IPS-20b (cell line): ENCODE data around the gene FBLN2.
"Not testable (repeated sequence)": the region's sequence is repeated elsewhere in the genome, so short reads cannot be mapped to it uniquely, and the experiment has no call there.

Experiments used
- H3K27ac ChIP-seq: one replicate; pipeline ENCODE4 v1.5.1; 2013; ENCODE audit warnings: low read length
- H3K27me3 ChIP-seq: 2 replicates; pipeline ENCODE4 v1.6.1; 2013; ENCODE audit warnings: mild to moderate bottlenecking, low read length, inconsistent platforms; ENCODE audit not compliant: insufficient read depth
- H3K36me3 ChIP-seq: 2 replicates; pipeline ENCODE4 v1.6.1; 2013; ENCODE audit warnings: low read depth, mild to moderate bottlenecking, inconsistent platforms, low read length, moderate library complexity; ENCODE audit not compliant: insufficient read depth
- H3K4me1 ChIP-seq: 2 replicates; pipeline ENCODE4 v1.6.1; 2013; ENCODE audit warnings: mild to moderate bottlenecking, control low read depth, inconsistent platforms, low read length, moderate library complexity; ENCODE audit not compliant: insufficient read depth
- H3K4me3 ChIP-seq: 2 replicates; pipeline ENCODE4 v1.5.1; 2013; ENCODE audit warnings: mild to moderate bottlenecking, low read length, inconsistent platforms
- H3K9ac ChIP-seq: 2 replicates; pipeline ENCODE4 v1.6.1; 2013; ENCODE audit warnings: low read depth, mild to moderate bottlenecking, inconsistent platforms, low read length, moderate library complexity
- H3K9me3 ChIP-seq: 2 replicates; pipeline ENCODE4 v1.6.1; 2013; ENCODE audit warnings: mild to moderate bottlenecking, low read depth, low read length, inconsistent platforms; ENCODE audit not compliant: insufficient read depth

FBLN2 gene

DNA sequence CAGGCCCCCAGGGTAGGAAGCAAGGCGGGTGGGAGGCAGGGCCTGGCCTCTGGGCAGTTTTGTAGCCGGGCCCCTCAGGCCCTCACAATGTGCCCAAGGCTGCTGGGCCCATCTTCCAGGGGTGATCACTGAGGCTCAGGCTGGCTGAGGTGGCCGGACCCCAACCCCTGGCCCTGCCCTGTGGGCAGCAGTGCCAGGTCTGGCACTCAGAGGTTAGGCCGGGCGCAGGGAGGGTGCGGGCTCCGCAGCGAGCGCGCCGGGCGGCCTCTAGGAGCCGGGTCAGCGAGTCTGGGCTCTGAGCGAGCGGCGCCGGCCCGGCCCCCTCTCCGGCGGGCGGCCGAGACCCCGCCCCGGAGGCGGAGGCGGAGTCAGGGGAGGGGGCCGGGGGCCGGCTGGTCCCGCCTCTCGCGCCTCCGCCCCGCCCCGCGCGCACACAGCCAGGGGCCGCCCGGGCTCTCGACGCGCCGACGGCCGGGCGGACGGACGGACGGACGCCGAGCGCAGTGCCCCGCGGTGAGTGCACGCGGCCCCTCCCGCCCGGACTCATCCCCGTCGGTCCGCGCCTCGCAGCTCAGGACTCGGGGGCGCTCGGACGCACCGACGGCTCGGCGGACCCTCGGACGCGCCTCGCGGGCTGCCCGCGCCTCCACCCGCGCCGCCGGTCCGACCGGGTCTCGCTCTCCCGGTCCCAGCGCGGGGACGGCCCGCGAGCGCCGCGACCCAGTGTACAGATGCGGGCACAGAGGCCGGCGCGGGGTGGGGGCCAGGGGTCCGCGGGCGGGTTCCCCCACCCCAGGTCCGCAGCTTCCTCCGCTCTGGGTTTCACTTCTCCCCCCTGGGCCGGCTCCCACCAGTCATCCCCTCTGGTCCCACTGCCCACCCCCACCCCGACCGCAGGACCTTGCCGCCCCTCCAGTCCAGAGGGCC, at the start of gene FBLN2:
TSS of gene FBLN2 (plus strand) at position 430 of the 927 bp plus-strand sequence. CDS start 21,231 bp downstream, outside the sequence.
- Histone ChIP-seq H3K27ac (no peak within 1 kb of the TSS), H3K9me3 (no peaks in the 10 kb centered on the region), H3K36me3 (no peaks in the 10 kb centered on the region), H3K9ac (no peak within 1 kb of the TSS), H3K27me3 (peaks cover 23% of the 10 kb centered on the region), H3K4me1 (peaks cover 6% of the 10 kb centered on the region; the same call in 1 of the 2 replicates), H3K4me3 (peak within 1 kb of the TSS; percentile 55; the same call in 1 of the 2 replicates)

- H3K27me3 ChIP-seq, H3K9ac ChIP-seq: not testable (repeated sequence)
Observed at GRCh38 chr3:13499246-13499645, 49.7 kb upstream of the FBLN2 start.

GRCh38 chr3:13500133-13500885, 48.6 kb upstream of the FBLN2 start:
- Histone ChIP-seq H3K9me3 (no peaks in the 10 kb centered on the region), H3K9ac (no peak overlapping the region)

More at GRCh38 chr3:13499246-13499645, 49.7 kb upstream of the FBLN2 start:
- not testable (repeated sequence) for H3K27ac ChIP-seq, H3K9me3 ChIP-seq, H3K4me1 ChIP-seq, H3K4me3 ChIP-seq, H3K36me3 ChIP-seq

DNA sequence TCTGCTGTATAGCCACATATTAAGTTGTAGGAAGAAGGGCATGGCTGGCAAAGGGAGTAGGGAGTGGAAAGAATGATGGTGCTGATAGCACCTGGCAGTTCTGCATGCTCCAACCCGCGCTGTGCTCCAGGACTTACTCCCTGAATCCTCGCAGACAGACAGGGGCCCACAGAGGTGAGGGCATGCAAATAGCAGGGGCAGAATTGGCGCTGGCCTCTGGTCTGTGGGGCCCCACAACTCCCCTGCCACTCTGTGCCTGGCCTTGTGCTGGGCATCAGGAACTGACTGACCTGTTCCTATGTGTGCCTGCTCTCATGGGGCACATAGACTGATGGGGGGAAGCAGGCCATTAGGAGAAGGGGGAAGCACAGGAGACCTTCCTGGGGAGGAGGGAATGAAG, 47.9 kb upstream of the FBLN2 start:
- Histone ChIP-seq H3K4me3 (no peak overlapping the region), H3K9ac (no peak overlapping the region), H3K4me1 (no peaks in the 10 kb centered on the region), H3K9me3 (no peaks in the 10 kb centered on the region), H3K27ac (no peak overlapping the region), H3K27me3 (no peaks in the 10 kb centered on the region), H3K36me3 (no peaks in the 10 kb centered on the region)

More at GRCh38 chr3:13500133-13500885, 48.6 kb upstream of the FBLN2 start:
- Histone ChIP-seq H3K27ac (no peak overlapping the region), H3K4me1 (no peaks in the 10 kb centered on the region), H3K36me3 (no peaks in the 10 kb centered on the region), H3K4me3 (no peak overlapping the region), H3K27me3 (no peaks in the 10 kb centered on the region)

DNA sequence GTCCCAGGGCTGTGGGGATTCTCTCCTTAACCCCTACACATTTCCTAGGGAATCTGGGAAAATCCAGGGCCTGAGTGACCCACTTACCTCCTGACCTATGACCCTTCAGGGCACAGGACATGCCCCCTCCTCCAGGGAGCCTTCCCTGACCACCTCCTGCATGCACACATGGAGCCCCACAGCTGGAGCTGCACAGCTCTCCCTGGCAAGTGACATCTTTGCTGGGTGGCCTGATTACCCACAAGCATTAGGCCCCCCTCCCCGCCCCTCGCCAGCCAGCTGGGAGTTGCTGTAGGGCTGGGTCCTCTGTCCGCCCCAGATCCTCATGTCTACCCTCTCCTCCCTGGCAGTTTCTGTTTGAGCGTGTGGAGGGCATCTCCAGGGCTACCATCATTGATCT, 47.4 kb upstream of the FBLN2 start:
- Histone ChIP-seq H3K27ac (no peak overlapping the region), H3K27me3 (no peaks in the 10 kb centered on the region), H3K9ac (no peak overlapping the region), H3K36me3 (no peaks in the 10 kb centered on the region), H3K4me3 (no peak overlapping the region), H3K9me3 (no peaks in the 10 kb centered on the region), H3K4me1 (no peaks in the 10 kb centered on the region)

- H3K36me3 ChIP-seq = no peaks in the 10 kb centered on the region
- no peaks in the 10 kb centered on the region for H3K27me3 ChIP-seq
- no peaks in the 10 kb centered on the region for H3K4me1 ChIP-seq
- H3K9me3 ChIP-seq = no peaks in the 10 kb centered on the region
- H3K9ac ChIP-seq = no peak overlapping the region
- no peak overlapping the region for H3K27ac ChIP-seq
- no peak overlapping the region for H3K4me3 ChIP-seq
Observed at GRCh38 chr3:13501958-13502790, 46.8 kb upstream of the FBLN2 start.

GRCh38 chr3:13502791-13503060, 46.2 kb upstream of the FBLN2 start:
- H3K27me3 ChIP-seq = no peaks in the 10 kb centered on the region
- H3K27ac ChIP-seq = no peak overlapping the region
- H3K9ac ChIP-seq = no peak overlapping the region
- no peaks in the 10 kb centered on the region for H3K9me3 ChIP-seq
- H3K36me3 ChIP-seq = no peaks in the 10 kb centered on the region
- no peaks in the 10 kb centered on the region for H3K4me1 ChIP-seq
- H3K4me3 ChIP-seq = no peak overlapping the region

- H3K4me3 ChIP-seq = no peak overlapping the region
- no peak overlapping the region for H3K9ac ChIP-seq
- no peak overlapping the region for H3K27ac ChIP-seq
- H3K36me3 ChIP-seq = no peaks in the 10 kb centered on the region
- H3K9me3 ChIP-seq = no peaks in the 10 kb centered on the region
- no peaks in the 10 kb centered on the region for H3K4me1 ChIP-seq
- no peaks in the 10 kb centered on the region for H3K27me3 ChIP-seq
Observed at GRCh38 chr3:13504161-13504831, 44.6 kb upstream of the FBLN2 start.

DNA sequence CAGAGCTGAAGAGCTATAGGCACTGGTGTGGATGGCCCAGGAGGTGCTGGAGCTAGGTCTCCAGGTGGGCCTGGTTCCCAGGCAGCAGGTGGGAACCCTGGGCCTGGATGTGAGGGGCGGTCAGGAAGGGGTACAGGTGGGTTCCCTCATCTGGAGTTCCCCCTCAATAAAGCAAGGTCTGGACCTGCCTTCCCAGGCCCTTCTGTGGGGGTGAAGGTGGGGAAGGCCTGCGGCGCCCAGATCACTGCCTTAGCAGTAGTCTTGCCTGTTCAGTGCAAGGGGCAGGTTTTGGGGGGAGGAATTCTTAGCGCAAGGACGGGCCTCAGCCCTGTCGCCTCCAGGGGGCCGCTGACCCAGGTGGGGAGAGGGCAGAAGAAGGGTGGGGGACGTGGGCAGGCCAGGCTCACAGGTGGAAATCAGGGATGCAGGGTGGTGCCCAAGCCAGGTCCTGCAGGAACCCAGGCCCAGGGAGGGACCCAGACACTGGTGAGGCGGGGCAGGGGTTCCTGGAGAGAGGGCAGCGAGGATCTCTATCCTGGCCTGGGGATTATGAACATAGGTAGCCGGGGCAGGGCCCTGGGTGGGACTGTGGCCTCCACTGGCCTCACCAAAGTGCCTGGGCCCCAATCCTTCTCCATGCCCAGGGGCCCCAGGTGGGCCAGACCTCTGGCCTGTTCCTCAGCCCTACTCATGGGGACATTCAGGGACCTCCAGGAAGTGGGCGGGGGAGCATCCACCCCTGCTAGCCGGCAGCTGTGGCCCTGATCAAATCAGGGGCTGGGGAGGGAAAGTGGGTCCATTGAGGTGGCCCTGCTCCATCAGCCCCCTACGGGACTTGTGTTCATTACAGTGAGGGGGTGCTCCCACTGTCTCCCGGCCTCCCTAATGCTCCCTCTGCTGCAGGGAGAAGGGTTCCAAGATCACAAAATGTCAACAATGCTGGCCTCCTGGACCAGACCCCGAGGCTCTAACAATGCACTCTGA, 43.5 kb upstream of the FBLN2 start:
- no peak overlapping the region for H3K4me3 ChIP-seq
- no peaks in the 10 kb centered on the region for H3K36me3 ChIP-seq
- no peaks in the 10 kb centered on the region for H3K27me3 ChIP-seq
- no peaks in the 10 kb centered on the region for H3K4me1 ChIP-seq
- H3K27ac ChIP-seq = no peak overlapping the region
- no peak overlapping the region for H3K9ac ChIP-seq
- no peaks in the 10 kb centered on the region for H3K9me3 ChIP-seq

- H3K4me3 ChIP-seq = no peak overlapping the region
- no peaks in the 10 kb centered on the region for H3K27me3 ChIP-seq
- no peaks in the 10 kb centered on the region for H3K4me1 ChIP-seq
- no peaks in the 10 kb centered on the region for H3K36me3 ChIP-seq
- no peaks in the 10 kb centered on the region for H3K9me3 ChIP-seq
- H3K9ac ChIP-seq = no peak overlapping the region
- no peak overlapping the region for H3K27ac ChIP-seq
Observed at GRCh38 chr3:13506239-13506638, 42.7 kb upstream of the FBLN2 start.
